Activated CD4-positive, alpha-beta T cell treated with anti-CD3 and anti-CD28 coated beads, Interleukin-2, amount 10 ng/mL, durations not matched to agents 7 days and 5 days (primary cell): ENCODE results near the gene ZNF148. TPM values are rescaled to one million over a fixed set of nuclear protein-coding genes. Genes with fewer than 3 reads are reported as not detected.
"Not testable (repeated sequence)": the region's sequence is repeated elsewhere in the genome, so short reads cannot be mapped to it uniquely, and the experiment has no call there.

Source experiments
- CTCF ChIA-PET: fragments of 350-600 bp; sonication (Branson Sonifier 250); formaldehyde crosslinking; loops from one replicate; lab custom pipeline; 2021; ENCODE audit warnings: antibody characterized with exemption; lab: Charles Lee
- POLR2A ChIA-PET: fragments of 350-600 bp; sonication (Branson Sonifier 250); formaldehyde crosslinking; loops from one replicate; lab custom pipeline; 2021; ENCODE audit warnings: antibody characterized with exemption; lab: Charles Lee
- DNase-seq: peaks from one replicate; pipeline ENCODE4 v3.0.0-alpha.2; 2020
- H3K27ac Mint-ChIP-seq: one replicate; pipeline ENCODE4 v1.8.0; 2021; ENCODE audit warnings: mild to moderate bottlenecking, moderate library complexity, mixed read lengths
- H3K27me3 Mint-ChIP-seq: one replicate; pipeline ENCODE4 v1.8.0; 2021; ENCODE audit warnings: mixed read lengths
- H3K36me3 Mint-ChIP-seq: one replicate; pipeline ENCODE4 v1.8.0; 2021; ENCODE audit warnings: low read depth, mixed read lengths
- H3K4me1 Mint-ChIP-seq: one replicate; pipeline ENCODE4 v1.8.0; 2021; ENCODE audit warnings: mixed read lengths
- H3K4me3 Mint-ChIP-seq: one replicate; pipeline ENCODE4 v1.8.0; 2021; ENCODE audit warnings: mild to moderate bottlenecking, moderate library complexity, mixed read lengths
- H3K9me3 Mint-ChIP-seq: one replicate; pipeline ENCODE4 v1.8.0; 2021; ENCODE audit warnings: mixed read lengths
- total RNA-seq, 2 experiments: library from RNA; stranded (reverse); gene quantifications; one replicate each; pipeline ENCODE4 v1.2.3, GENCODE V29; 2021

Gene ZNF148
- total RNA-seq = 10 to 100 TPM; 39.3 to 46.1 TPM

GRCh38 chr3:125374996-125375941 is at the start of gene ZNF148:
Gene ZNF148 (minus strand): TSS chr3:125375325. CDS start chr3:125313640, 61,685 bp downstream.
- DNase-seq = peak; percentile 89
- ChIA-PET CTCF (interaction anchor here (0.8 to 1.9 kb wide), 3 partner anchors 12 to 221 kb away, joined by 3 to 5 read pairs (median 5); no protein-coding TSS in a partner anchor), POLR2A (no interaction called here)
- Mint-ChIP-seq H3K4me3 (peak within 1 kb of the TSS; percentile 95), H3K36me3 (peaks cover 28% of the 10 kb centered on the region), H3K9me3 (no peaks in the 10 kb centered on the region), H3K27me3 (peaks cover 3% of the 10 kb centered on the region), H3K27ac (peak within 1 kb of the TSS; percentile 94), H3K4me1 (peaks cover 35% of the 10 kb centered on the region)

GRCh38 chr3:125418306-125418705 is 43.2 kb upstream of the ZNF148 start:
- Mint-ChIP-seq H3K9me3 (peaks cover 5% of the 10 kb centered on the region), H3K27me3 (peaks cover 5% of the 10 kb centered on the region), H3K4me1 (no peaks in the 10 kb centered on the region), H3K27ac (no peak overlapping the region), H3K4me3 (no peak overlapping the region), H3K36me3 (no peaks in the 10 kb centered on the region)
- DNase-seq = no peak
- ChIA-PET POLR2A (interaction anchor here (0.7 kb wide), 1 partner anchor 245 kb away, joined by 3 read pairs; no protein-coding TSS in a partner anchor), CTCF (interaction anchor here (0.7 to 1.0 kb wide), 2 partner anchors 302 to 657 kb away, joined by 3 to 4 read pairs; no protein-coding TSS in a partner anchor)

GRCh38 chr3:125416235-125416634 is 41.1 kb upstream of the ZNF148 start:
- H3K27ac Mint-ChIP-seq = no peak overlapping the region
- no peak overlapping the region for H3K4me3 Mint-ChIP-seq
- peaks cover 5% of the 10 kb centered on the region for H3K9me3 Mint-ChIP-seq
- no peaks in the 10 kb centered on the region for H3K36me3 Mint-ChIP-seq
- ChIA-PET POLR2A (no interaction called here), CTCF (no interaction called here)
- no peaks in the 10 kb centered on the region for H3K4me1 Mint-ChIP-seq
- DNase-seq = no peak
- H3K27me3 Mint-ChIP-seq = peaks cover 10% of the 10 kb centered on the region

GRCh38 chr3:125414669-125415068 is 39.5 kb upstream of the ZNF148 start:
- Mint-ChIP-seq H3K9me3 (peaks cover 4% of the 10 kb centered on the region), H3K4me3 (no peak overlapping the region), H3K27me3 (peaks cover 23% of the 10 kb centered on the region), H3K27ac (no peak overlapping the region), H3K36me3 (no peaks in the 10 kb centered on the region), H3K4me1 (no peaks in the 10 kb centered on the region)
- ChIA-PET POLR2A (no interaction called here), CTCF (no interaction called here)
- DNase-seq = no peak

GRCh38 chr3:125410922-125411321 is 35.8 kb upstream of the ZNF148 start:
- Mint-ChIP-seq H3K4me3 (no peak overlapping the region), H3K27me3 (peaks cover 30% of the 10 kb centered on the region), H3K9me3 (peaks cover 2% of the 10 kb centered on the region), H3K4me1 (no peaks in the 10 kb centered on the region), H3K27ac (no peak overlapping the region), H3K36me3 (no peaks in the 10 kb centered on the region)
- ChIA-PET POLR2A (no interaction called here), CTCF (interaction anchor here (1.0 kb wide), 1 partner anchor 11 kb away, joined by 3 read pairs; no protein-coding TSS in a partner anchor)
- no peak for DNase-seq

- H3K36me3 Mint-ChIP-seq = no peaks in the 10 kb centered on the region
- no peak overlapping the region for H3K27ac Mint-ChIP-seq
- no peaks in the 10 kb centered on the region for H3K4me1 Mint-ChIP-seq
- no peak overlapping the region for H3K4me3 Mint-ChIP-seq
- no peak for DNase-seq
- peaks cover 8% of the 10 kb centered on the region for H3K9me3 Mint-ChIP-seq
- CTCF ChIA-PET = interaction anchor here (0.7 to 1.3 kb wide), 2 partner anchors 9 to 162 kb away, joined by 4 to 5 read pairs; no protein-coding TSS in a partner anchor
- POLR2A ChIA-PET = no interaction called here
- peaks cover 21% of the 10 kb centered on the region for H3K27me3 Mint-ChIP-seq
Measured at GRCh38 chr3:125406070-125406469, 30.9 kb upstream of the ZNF148 start.

GRCh38 chr3:125405515-125405914 is 30.4 kb upstream of the ZNF148 start:
- CTCF ChIA-PET = not testable (repeated sequence)

GRCh38 chr3:125403789-125404188 is 28.7 kb upstream of the ZNF148 start:
- DNase-seq = no peak
- peaks cover 8% of the 10 kb centered on the region for H3K9me3 Mint-ChIP-seq
- no peaks in the 10 kb centered on the region for H3K36me3 Mint-ChIP-seq
- no peak overlapping the region for H3K4me3 Mint-ChIP-seq
- no peaks in the 10 kb centered on the region for H3K4me1 Mint-ChIP-seq
- no peak overlapping the region for H3K27ac Mint-ChIP-seq
- CTCF ChIA-PET = no interaction called here
- peaks cover 9% of the 10 kb centered on the region for H3K27me3 Mint-ChIP-seq
- POLR2A ChIA-PET = no interaction called here

More at GRCh38 chr3:125405515-125405914, 30.4 kb upstream of the ZNF148 start:
- POLR2A ChIA-PET, DNase-seq, H3K36me3 Mint-ChIP-seq, H3K4me3 Mint-ChIP-seq, H3K27ac Mint-ChIP-seq, H3K4me1 Mint-ChIP-seq, H3K9me3 Mint-ChIP-seq: not testable (repeated sequence)
- peaks cover 18% of the 10 kb centered on the region for H3K27me3 Mint-ChIP-seq

GRCh38 chr3:125402639-125403038 is 27.5 kb upstream of the ZNF148 start:
- CTCF ChIA-PET = interaction anchor here (0.9 kb wide), 1 partner anchor 17 kb away, joined by 4 read pairs; no protein-coding TSS in a partner anchor

GRCh38 chr3:125401402-125401801 is 26.3 kb upstream of the ZNF148 start:
- ChIA-PET CTCF (interaction anchor here (1.1 kb wide), 1 partner anchor 18 kb away, joined by 3 read pairs; no protein-coding TSS in a partner anchor), POLR2A (no interaction called here)
- Mint-ChIP-seq H3K36me3 (no peaks in the 10 kb centered on the region), H3K4me1 (no peaks in the 10 kb centered on the region), H3K4me3 (no peak overlapping the region), H3K27me3 (peaks cover 18% of the 10 kb centered on the region), H3K9me3 (peaks cover 8% of the 10 kb centered on the region), H3K27ac (no peak overlapping the region)
- no peak for DNase-seq

More at GRCh38 chr3:125402639-125403038, 27.5 kb upstream of the ZNF148 start:
- Mint-ChIP-seq H3K9me3 (peaks cover 8% of the 10 kb centered on the region), H3K4me1 (no peaks in the 10 kb centered on the region), H3K27ac (no peak overlapping the region), H3K27me3 (peaks cover 17% of the 10 kb centered on the region), H3K4me3 (no peak overlapping the region), H3K36me3 (no peaks in the 10 kb centered on the region)
- no peak for DNase-seq
- POLR2A ChIA-PET = no interaction called here

GRCh38 chr3:125398952-125399351 is 23.8 kb upstream of the ZNF148 start:
- no peaks in the 10 kb centered on the region for H3K9me3 Mint-ChIP-seq
- H3K27ac Mint-ChIP-seq = no peak overlapping the region
- no peaks in the 10 kb centered on the region for H3K4me1 Mint-ChIP-seq
- no peaks in the 10 kb centered on the region for H3K36me3 Mint-ChIP-seq
- ChIA-PET POLR2A (no interaction called here), CTCF (no interaction called here)
- DNase-seq = no peak
- no peak overlapping the region for H3K4me3 Mint-ChIP-seq
- peaks cover 20% of the 10 kb centered on the region for H3K27me3 Mint-ChIP-seq

GRCh38 chr3:125395091-125395490 is 20.0 kb upstream of the ZNF148 start:
- Mint-ChIP-seq H3K27me3 (peaks cover 20% of the 10 kb centered on the region), H3K9me3 (no peaks in the 10 kb centered on the region), H3K4me3 (no peak overlapping the region), H3K27ac (no peak overlapping the region), H3K4me1 (no peaks in the 10 kb centered on the region), H3K36me3 (no peaks in the 10 kb centered on the region)
- ChIA-PET CTCF (interaction anchor here (0.9 to 2.4 kb wide), 2 partner anchors 13 to 301 kb away, joined by 3 to 5 read pairs; no protein-coding TSS in a partner anchor), POLR2A (no interaction called here)
- DNase-seq = no peak

GRCh38 chr3:125394406-125394805 is 19.3 kb upstream of the ZNF148 start:
- Mint-ChIP-seq H3K36me3 (no peaks in the 10 kb centered on the region), H3K27me3 (peaks cover 17% of the 10 kb centered on the region), H3K4me3 (no peak overlapping the region), H3K9me3 (peaks cover 2% of the 10 kb centered on the region), H3K27ac (no peak overlapping the region), H3K4me1 (peaks cover 5% of the 10 kb centered on the region)
- no peak for DNase-seq
- ChIA-PET CTCF (interaction anchor here (0.9 to 2.4 kb wide), 2 partner anchors 13 to 300 kb away, joined by 3 to 5 read pairs; no protein-coding TSS in a partner anchor), POLR2A (no interaction called here)
